ENCODE results near the gene GNS.
A peak's percentile ranks its signal among the peaks of the same experiment; 100 is the strongest.

Gene GNS

DNA sequence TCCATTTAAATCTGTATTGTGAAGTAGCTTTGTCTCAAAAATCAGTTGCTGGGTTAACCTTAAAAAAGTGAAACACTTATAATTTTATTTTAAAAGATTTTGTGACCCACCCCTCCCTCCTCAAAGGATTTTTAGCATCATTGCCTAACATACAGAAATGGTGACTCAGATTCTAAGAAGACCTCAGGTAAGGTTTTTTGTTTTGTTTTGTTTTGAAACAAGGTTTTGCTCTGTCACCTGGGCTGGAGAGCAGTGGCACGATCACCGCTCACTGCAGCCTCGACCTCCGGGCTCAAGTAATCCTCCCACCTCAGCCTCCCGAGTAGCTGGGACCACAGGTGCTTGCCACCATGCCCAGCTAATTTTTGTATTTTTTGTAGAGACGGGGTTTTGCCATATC is 74.2 kb downstream of the GNS start:
- in situ Hi-C loops (cut with HindIII; ENCODE audit: low sequenced_read_pairs) = no loop called here
- H3K4me3 ChIP-seq (ENCODE audit: low read depth, low read length) = no peak overlapping the region
- no peak for DNase-seq (ENCODE audit: low read depth)
- TF ChIP-seq, protein P1, sequence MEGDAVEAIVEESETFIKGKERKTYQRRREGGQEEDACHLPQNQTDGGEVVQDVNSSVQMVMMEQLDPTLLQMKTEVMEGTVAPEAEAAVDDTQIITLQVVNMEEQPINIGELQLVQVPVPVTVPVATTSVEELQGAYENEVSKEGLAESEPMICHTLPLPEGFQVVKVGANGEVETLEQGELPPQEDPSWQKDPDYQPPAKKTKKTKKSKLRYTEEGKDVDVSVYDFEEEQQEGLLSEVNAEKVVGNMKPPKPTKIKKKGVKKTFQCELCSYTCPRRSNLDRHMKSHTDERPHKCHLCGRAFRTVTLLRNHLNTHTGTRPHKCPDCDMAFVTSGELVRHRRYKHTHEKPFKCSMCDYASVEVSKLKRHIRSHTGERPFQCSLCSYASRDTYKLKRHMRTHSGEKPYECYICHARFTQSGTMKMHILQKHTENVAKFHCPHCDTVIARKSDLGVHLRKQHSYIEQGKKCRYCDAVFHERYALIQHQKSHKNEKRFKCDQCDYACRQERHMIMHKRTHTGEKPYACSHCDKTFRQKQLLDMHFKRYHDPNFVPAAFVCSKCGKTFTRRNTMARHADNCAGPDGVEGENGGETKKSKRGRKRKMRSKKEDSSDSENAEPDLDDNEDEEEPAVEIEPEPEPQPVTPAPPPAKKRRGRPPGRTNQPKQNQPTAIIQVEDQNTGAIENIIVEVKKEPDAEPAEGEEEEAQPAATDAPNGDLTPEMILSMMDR (IDR thresholded peaks at IDR 0.05; ENCODE audit: low read depth, low read length, missing control alignments) = no peak

DNA sequence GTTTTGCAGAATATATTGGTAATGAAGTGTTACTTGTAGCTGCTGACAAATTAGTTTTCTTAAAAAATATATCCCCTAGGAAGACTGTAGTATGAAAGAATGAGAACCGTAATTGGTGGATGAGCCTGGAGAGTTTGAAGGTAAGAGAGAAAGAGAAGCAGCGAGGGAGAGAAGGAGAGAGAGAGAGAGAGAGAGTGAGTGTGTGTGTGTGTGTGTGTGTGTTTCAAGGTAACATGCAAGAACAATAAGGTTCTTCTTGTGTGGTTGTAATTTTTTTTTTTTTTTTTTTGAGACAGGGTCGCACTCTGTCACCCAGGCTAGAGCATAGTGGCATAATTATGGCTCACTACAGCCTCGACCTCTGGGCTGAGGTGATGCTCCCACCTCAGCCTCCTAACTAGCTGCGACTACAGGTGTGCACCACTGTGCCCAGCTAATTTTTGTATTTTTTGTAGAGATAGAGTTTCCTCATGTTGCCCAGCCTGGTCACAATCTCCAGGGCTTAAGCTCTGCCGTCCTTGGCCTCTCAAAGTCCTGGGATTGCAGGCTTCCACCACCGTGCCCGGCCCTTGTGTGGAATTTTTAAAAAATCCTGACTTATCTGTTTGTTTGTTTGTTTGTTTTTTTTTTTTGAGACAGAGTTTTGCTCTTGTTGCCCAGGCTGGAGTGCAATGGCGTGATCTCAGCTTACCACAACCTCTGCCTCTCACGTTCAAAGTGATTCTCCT is 75.2 kb downstream of the GNS start:
- no peak overlapping the region for H3K4me3 ChIP-seq (ENCODE audit: low read depth, low read length)
- TF ChIP-seq, protein P1 (IDR thresholded peaks at IDR 0.05; ENCODE audit: low read depth, low read length, missing control alignments) = no peak
- in situ Hi-C loops (cut with HindIII; ENCODE audit: low sequenced_read_pairs) = no loop called here
- no peak for DNase-seq (ENCODE audit: low read depth)

DNA sequence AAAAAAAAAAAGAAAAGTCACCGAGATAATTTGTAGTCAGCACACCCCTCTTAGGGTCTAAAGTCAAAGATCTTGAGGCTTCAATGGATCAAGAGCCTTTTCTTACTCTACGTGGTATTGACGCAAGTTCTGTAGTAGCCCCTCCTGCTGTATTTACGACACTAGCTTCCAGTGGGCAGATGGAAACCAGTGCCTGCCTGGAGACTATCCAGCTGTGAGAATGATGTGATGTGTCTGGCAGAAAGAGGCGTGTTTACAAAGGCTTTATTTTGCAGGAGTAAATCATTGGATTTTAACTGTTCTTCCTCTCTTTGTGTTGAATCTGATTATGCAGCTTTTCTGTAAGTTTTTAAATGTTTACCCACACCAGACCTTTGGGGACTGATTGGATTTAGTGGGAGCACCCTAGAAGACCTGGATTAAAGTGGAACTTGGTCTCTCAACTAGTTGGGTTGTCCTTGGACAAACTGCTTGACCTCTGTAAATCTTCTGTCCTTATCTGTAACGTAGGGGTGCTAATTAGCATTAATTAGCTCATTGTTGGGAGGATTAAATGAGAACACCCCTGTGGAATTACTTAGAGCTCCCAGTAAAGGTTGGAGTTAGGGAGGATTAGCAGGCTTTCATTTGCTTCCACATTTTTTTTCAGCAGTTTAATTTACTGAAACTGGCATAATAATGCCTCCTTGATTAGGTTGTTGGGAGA is 76.5 kb downstream of the GNS start:
- TF ChIP-seq, protein P1 (IDR thresholded peaks at IDR 0.05; ENCODE audit: low read depth, low read length, missing control alignments) = no peak
- peak; percentile 68 for DNase-seq (ENCODE audit: low read depth)
- in situ Hi-C loops (cut with HindIII; ENCODE audit: low sequenced_read_pairs) = no loop called here
- H3K4me3 ChIP-seq (ENCODE audit: low read depth, low read length) = no peak overlapping the region

DNA sequence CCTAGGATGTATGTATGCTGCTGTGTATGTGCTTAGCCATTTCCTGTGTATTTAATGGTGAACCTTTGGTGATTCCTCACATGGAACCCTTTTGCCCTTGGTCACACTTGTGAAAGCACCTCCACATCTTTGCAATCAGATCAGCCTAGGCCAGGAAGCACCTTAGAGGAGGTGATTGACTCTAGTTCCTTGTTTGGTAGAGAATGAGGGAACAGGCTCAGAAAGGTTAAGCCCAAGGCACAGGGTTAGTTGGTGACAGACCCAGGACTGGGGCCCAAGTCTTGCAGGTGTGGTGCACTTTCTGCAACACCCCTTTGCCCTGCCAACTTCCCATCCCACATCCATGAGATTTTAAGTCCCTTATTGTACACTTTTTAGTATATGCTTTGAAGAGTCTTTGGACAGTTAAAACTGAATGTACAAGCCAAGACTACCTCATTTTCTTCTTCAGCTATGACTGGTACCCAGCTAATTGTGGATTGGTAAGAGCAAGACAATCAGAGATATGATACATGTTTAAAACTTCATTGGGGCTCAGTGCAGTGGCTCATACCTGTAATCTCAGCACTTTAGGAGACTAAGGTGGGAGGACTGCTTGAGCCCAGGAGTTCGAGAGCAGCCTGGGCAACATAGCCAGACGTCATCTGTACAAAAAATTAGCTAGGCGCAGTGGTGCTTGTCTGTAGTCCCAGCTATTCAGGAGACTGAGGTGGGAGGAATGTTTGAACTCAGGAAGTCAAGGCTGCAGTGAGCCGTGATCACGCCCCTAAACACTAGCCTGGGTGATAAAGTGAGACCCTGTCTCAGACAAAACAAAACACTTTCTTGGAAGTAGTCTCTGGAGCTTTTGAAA is 77.8 kb downstream of the GNS start:
- in situ Hi-C loops (cut with HindIII; ENCODE audit: low sequenced_read_pairs) = no loop called here
- no peak for DNase-seq (ENCODE audit: low read depth)
- no peak overlapping the region for H3K4me3 ChIP-seq (ENCODE audit: low read depth, low read length)
- TF ChIP-seq, protein P1 (IDR thresholded peaks at IDR 0.05; ENCODE audit: low read depth, low read length, missing control alignments) = no peak

DNA sequence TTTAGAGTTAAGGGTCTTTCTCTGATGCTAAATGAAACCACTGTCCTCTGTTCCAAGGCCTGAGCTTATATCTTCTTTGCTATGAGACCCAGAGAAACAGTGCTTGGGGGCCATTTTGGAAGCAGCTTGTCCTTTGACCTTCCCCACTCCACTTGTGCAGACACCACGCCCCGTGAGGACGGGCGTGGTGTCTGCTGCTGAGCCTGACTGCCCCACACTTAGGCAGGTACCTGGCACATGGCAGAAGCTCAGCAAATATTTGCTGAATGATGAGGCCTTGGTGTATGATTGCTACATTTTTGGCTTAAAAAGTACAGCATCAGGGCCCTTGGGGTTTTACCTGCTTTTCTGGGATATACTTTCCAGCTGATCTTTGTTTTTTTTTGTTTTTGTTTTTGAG is 79.0 kb downstream of the GNS start:
- peak overlapping the region; percentile 13 for H3K4me3 ChIP-seq (ENCODE audit: low read depth, low read length)
- DNase-seq (ENCODE audit: low read depth) = no peak
- in situ Hi-C loops (cut with HindIII; ENCODE audit: low sequenced_read_pairs) = no loop called here
- TF ChIP-seq, protein P1 (IDR thresholded peaks at IDR 0.05; ENCODE audit: low read depth, low read length, missing control alignments) = no peak

DNA sequence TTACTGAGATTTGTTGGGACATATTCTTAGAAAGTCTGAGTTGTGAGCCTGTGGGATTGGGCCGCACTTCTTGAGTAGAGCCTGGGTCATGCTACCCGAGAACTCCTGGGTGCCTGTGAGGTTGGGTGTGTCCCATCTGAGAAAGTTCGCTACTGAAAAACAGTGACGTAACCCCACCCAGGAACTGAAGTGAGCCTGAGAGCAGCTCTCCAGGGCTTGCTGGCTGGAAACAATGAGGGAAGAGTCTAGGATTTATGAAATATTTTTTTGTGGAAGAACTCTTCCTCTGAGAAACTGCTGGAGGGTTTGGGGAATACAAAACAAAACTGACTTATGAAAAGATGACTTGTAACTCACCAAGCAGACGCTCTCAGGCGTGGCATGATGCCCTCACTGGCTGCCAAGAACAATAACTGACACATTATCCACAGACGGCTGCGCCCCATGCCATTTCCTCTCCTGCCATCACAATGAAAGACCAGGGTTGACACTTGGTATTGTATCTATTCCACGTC is 79.7 kb downstream of the GNS start:
- in situ Hi-C loops (cut with HindIII; ENCODE audit: low sequenced_read_pairs) = no loop called here
- peak overlapping the region; percentile 13 for H3K4me3 ChIP-seq (ENCODE audit: low read depth, low read length)
- DNase-seq (ENCODE audit: low read depth) = peak; percentile 69
- TF ChIP-seq, protein P1 (IDR thresholded peaks at IDR 0.05; ENCODE audit: low read depth, low read length, missing control alignments) = no peak

All from astrocyte of the cerebellum (primary cell).